ENCODE data around the gene PSMA2. TPM values are rescaled to one million over a fixed set of nuclear protein-coding genes. Genes with fewer than 3 reads are reported as not detected.

The PSMA2 gene
- total RNA-seq, 6 experiments from 2014 or later, result 40.9 to 79.5 (median 67.5) TPM

- ATAC-seq (no peak), DNase-seq (no peak)
- WGBS (ENCODE audit: insufficient coverage, low coverage, low lambda C conversion rate, missing lambda C conversion rate), result 50% methylated on average over 2 of the region's 2 CpGs
- intact Hi-C loops (cut with DNase I), result loop anchor here in 1 of 2 donors (10.0 kb wide), 2 partner anchors 317 to 497 kb away; no protein-coding TSS in a partner anchor
- Histone ChIP-seq H3K36me3 (no peaks in the 10 kb centered on the region), H3K9me3 (no peaks in the 10 kb centered on the region), H3K27ac (no peak overlapping the region), H3K4me3 (no peak overlapping the region), H3K4me1 (no peaks in the 10 kb centered on the region), H3K27me3 (no peaks in the 10 kb centered on the region)
- TF ChIP-seq CTCF (IDR thresholded peaks at IDR 0.05), result no peak
- TF ChIP-seq POLR2A (IDR thresholded peaks at IDR 0.05), result no peak
Observed at GRCh38 chr7:42947521-42947920, 15.5 kb upstream of the PSMA2 start.

- no peaks in the 10 kb centered on the region for H3K36me3 ChIP-seq
- WGBS (ENCODE audit: insufficient coverage, low coverage, low lambda C conversion rate, missing lambda C conversion rate), result 100% methylated on average over 2 of the region's 2 CpGs
- no peaks in the 10 kb centered on the region for H3K27me3 ChIP-seq
- no peak overlapping the region for H3K4me3 ChIP-seq
- no peaks in the 10 kb centered on the region for H3K9me3 ChIP-seq
- intact Hi-C loops (cut with DNase I), result loop anchor here in 1 of 2 donors (10.0 kb wide), 2 partner anchors 318 to 498 kb away; no protein-coding TSS in a partner anchor
- TF ChIP-seq CTCF (IDR thresholded peaks at IDR 0.05) (no peak), POLR2A (IDR thresholded peaks at IDR 0.05) (no peak)
- ATAC-seq, result no peak
- no peaks in the 10 kb centered on the region for H3K4me1 ChIP-seq
- DNase-seq, result no peak
- H3K27ac ChIP-seq, result no peak overlapping the region
Observed at GRCh38 chr7:42946627-42946950, 14.6 kb upstream of the PSMA2 start.

GRCh38 chr7:42945821-42946626, 14.1 kb upstream of the PSMA2 start:
- no peak overlapping the region for H3K27ac ChIP-seq
- ATAC-seq (no peak), DNase-seq (no peak)
- intact Hi-C loops (cut with DNase I), result loop anchor here in 1 of 2 donors (10.0 kb wide), 2 partner anchors 319 to 499 kb away; no protein-coding TSS in a partner anchor
- no peaks in the 10 kb centered on the region for H3K27me3 ChIP-seq
- H3K9me3 ChIP-seq, result no peaks in the 10 kb centered on the region
- 28% methylated on average over 3 of the region's 4 CpGs for WGBS (ENCODE audit: insufficient coverage, low coverage, low lambda C conversion rate, missing lambda C conversion rate)
- no peak overlapping the region for H3K4me3 ChIP-seq
- H3K36me3 ChIP-seq, result no peaks in the 10 kb centered on the region
- H3K4me1 ChIP-seq, result no peaks in the 10 kb centered on the region
- TF ChIP-seq CTCF (IDR thresholded peaks at IDR 0.05) (no peak), POLR2A (IDR thresholded peaks at IDR 0.05) (no peak)

GRCh38 chr7:42940985-42941847, 9.2 kb upstream of the PSMA2 start:
- Histone ChIP-seq H3K27me3 (no peaks in the 10 kb centered on the region), H3K4me3 (no peak overlapping the region), H3K36me3 (peaks cover 0 to 30% (median 7%) of the 10 kb centered on the region in 4 donors), H3K4me1 (no peaks in the 10 kb centered on the region), H3K9me3 (no peaks in the 10 kb centered on the region), H3K27ac (no peak overlapping the region)
- 29% methylated on average over 8 of the region's 13 CpGs for WGBS (ENCODE audit: insufficient coverage, low coverage, low lambda C conversion rate, missing lambda C conversion rate)
- peak; percentile 80 to 94 (median 89) for TF ChIP-seq CTCF (IDR thresholded peaks at IDR 0.05)
- no peak for TF ChIP-seq POLR2A (IDR thresholded peaks at IDR 0.05)
- DNase-seq (peak; percentile 68 to 76 (median 74)), ATAC-seq (peak; percentile 86 to 94 (median 90))
- intact Hi-C loops (cut with DNase I), result loop anchor here in 1 of 2 donors (10.0 kb wide), 2 partner anchors 324 to 504 kb away; no protein-coding TSS in a partner anchor

Data from right lobe of liver (tissue), 6 donors.